ENCODE data around the gene GPD1. TPM values are rescaled to one million over a fixed set of nuclear protein-coding genes. Genes with fewer than 3 reads are reported as not detected.

The GPD1 gene
- total and polyA plus RNA-seq, 9 of the 15 experiments (the other 6 are each of a cell fraction or from before 2014, with no cell fraction given) = 0.13 to 1.00 (median 0.55) TPM

DNA sequence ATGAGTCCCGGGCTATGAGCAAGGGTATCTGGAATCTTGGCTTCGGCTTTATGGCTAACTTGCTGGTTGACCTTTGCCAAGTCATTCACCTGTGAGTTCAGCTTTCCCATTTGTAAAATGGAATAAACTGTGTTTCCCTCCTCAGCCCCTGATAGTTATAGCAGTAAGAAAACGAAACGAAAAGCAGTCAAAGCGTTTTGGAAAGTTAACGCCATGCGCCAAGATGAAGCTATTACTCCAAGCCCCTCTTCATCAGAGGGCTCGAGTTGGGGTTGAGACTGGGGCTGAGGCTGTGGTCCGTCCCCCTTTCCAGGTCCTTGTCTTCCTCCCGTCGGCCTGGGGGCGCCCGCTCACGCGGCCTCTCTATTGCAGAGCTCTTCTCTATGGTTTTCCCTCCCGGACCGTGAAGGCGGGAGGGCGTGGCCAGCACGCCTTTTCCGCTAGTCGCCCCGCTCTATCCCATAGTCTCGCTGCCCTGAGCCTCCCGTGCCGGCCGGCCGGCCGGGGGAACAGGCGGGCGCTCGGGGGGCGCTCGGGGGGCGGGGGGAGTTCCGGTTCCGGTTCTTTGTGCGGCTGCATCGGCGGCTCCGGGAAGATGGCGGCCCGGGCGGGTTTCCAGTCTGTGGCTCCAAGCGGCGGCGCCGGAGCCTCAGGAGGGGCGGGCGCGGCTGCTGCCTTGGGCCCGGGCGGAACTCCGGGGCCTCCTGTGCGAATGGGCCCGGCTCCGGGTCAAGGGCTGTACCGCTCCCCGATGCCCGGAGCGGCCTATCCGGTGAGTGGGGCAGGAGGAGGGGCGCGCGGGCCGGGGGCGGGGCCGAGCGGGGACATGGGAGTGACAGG, 18.8 kb upstream of the GPD1 start, which contains the start of gene SMARCD1 (continued):
- no peak for TF ChIP-seq SMARCC2 (IDR thresholded peaks at IDR 0.05; ENCODE audit: low read depth)
- no peak for TF ChIP-seq SMARCA5 (IDR thresholded peaks at IDR 0.05)
- TF ChIP-seq, protein P1, sequence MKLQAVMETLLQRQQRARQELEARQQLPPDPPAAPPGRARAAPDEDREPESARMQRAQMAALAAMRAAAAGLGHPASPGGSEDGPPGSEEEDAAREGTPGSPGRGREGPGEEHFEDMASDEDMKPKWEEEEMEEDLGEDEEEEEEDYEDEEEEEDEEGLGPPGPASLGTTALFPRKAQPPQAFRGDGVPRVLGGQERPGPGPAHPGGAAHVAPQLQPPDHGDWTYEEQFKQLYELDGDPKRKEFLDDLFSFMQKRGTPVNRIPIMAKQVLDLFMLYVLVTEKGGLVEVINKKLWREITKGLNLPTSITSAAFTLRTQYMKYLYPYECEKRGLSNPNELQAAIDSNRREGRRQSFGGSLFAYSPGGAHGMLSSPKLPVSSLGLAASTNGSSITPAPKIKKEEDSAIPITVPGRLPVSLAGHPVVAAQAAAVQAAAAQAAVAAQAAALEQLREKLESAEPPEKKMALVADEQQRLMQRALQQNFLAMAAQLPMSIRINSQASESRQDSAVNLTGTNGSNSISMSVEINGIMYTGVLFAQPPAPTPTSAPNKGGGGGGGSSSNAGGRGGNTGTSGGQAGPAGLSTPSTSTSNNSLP (IDR thresholded peaks at IDR 0.05; ENCODE audit: borderline replicate concordance, low read depth, low read length) = 0 out of 2 replicates have a peak, but pooled peaks have one; percentile 22
- TF ChIP-seq THRB (CRISPR knock-in tag; conservative IDR thresholded peaks at IDR 0.05) = no peak
- TF ChIP-seq SNRNP70 (optimal IDR thresholded peaks at IDR 0.05; ENCODE audit: low read depth, low read length) = no peak
- TF ChIP-seq EWSR1 (IDR thresholded peaks at IDR 0.05; ENCODE audit: borderline replicate concordance, low read depth, partially characterized antibody) = no peak
- TF ChIP-seq ZSCAN29 (IDR thresholded peaks at IDR 0.05) = no peak
- no peak for TF ChIP-seq DEAF1 (CRISPR knock-in tag; IDR thresholded peaks at IDR 0.05)
- TF ChIP-seq GTF2A2 (tag; IDR thresholded peaks at IDR 0.05) = no peak
- TF ChIP-seq RAD21 (CRISPR knock-in tag; conservative IDR thresholded peaks at IDR 0.05 in 1 of 2, IDR thresholded peaks at IDR 0.05 in 1 of 2) = peak in 1 of 2 experiments; percentile 20; a peak in 1 of 4 replicates
- TF ChIP-seq, protein P2, sequence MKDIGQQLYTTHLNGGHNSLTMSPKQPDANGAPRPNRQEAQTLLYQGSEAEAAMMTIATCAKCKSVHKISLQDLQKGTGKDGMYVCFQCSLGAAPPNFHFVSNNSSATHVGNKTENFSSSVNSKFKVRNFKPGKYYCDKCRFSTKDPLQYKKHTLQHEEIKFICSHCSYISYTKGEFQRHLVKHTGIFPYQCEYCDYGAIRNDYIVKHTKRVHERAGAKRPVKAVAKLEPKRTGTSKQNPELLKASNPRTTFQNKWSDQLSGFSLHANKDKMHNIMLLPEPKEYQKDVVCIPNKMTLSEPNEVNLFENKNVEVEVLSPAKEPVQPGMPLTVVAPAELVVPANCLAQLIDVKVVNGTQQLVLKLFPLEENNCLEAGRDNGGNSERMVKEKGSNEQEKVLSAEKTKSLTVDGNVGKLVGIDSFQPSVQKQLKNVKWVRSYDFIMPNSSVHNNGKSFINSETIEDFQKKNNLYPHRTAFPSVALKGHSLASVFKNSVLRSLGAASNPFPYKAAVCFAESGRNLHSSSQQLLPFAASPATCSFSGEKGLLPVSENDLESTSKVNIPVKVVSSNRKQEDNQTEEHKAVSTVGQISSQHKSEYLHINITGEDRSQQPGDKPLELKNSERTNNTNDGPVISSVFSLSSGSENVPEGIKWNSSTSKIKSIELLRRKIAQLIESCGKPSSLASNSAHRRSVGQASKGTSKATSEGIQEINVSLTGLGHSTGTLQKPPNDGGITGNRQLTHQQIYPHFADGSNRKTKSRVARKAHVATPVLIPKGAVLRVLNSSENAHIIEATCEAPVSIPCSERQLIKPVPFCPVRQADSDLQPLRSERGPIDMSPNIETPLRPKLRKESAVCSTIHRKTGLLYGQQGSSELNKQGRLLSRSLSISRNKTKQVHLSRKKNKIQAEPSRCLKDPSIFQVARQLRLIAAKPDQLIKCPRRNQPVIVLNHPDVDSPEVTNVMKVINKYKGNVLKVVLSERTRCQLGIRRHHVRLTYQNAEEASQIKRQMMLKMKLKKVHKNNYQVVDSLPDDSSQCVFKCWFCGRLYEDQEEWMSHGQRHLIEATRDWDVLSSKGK (CRISPR knock-in tag; IDR thresholded peaks at IDR 0.05) = no peak
- TF ChIP-seq ZNF584 (CRISPR knock-in tag; IDR thresholded peaks at IDR 0.05; ENCODE audit: low read depth) = no peak
- 0 out of 2 replicates have a peak, but pooled peaks have one; percentile 36 for TF ChIP-seq ZEB2 (IDR thresholded peaks at IDR 0.05)
- TF ChIP-seq MBD2 (IDR thresholded peaks at IDR 0.05; ENCODE audit: borderline replicate concordance, low read depth) = no peak; the same call in 1 of the 2 replicates
- TF ChIP-seq ZNF561 (CRISPR knock-in tag; conservative IDR thresholded peaks at IDR 0.05) = no peak
- no peak for TF ChIP-seq TAF15 (IDR thresholded peaks at IDR 0.05; ENCODE audit: low read depth, low read length)
- peak; percentile 55; the same call in 1 of the 2 replicates for TF ChIP-seq DPF2 (IDR thresholded peaks at IDR 0.05)
